ENCODE results near the gene YIF1A.
A peak's percentile ranks its signal among the peaks of the same experiment; 100 is the strongest.

Gene YIF1A

DNA sequence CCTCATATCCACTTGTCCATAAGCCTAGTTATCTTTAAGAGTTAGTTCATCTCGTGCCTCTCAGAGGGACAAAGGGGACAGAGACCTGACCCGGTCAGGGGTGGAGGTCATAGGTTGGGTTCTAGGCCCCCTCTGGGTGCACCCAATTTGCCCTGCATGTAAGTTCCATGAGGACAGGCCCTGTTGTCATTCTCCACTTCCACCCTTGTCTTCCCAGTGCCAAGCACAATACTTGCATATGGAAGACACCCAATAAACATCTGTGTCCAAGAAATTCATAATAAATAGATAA lies 1.3 kb upstream of the YIF1A start:
- no peak overlapping the region for H3K4me3 ChIP-seq (ENCODE audit: low read depth, low read length)
- no peaks in the 10 kb centered on the region for H3K9me3 ChIP-seq (ENCODE audit: control insufficient read depth, insufficient read depth, low read length)
- H3K36me3 ChIP-seq (ENCODE audit: control insufficient read depth, insufficient read depth, low read length), result peaks cover 3% of the 10 kb centered on the region
- H3K27me3 ChIP-seq (ENCODE audit: control insufficient read depth, insufficient read depth, low read length), result peaks cover 35% of the 10 kb centered on the region
- peaks cover 5% of the 10 kb centered on the region; the same call in 1 of the 2 replicates for H3K4me1 ChIP-seq (ENCODE audit: control insufficient read depth, insufficient read depth, low read length)
- no peak overlapping the region for H3K9ac ChIP-seq (ENCODE audit: low read depth, low read length)
- no peak overlapping the region for H3K27ac ChIP-seq (ENCODE audit: low read depth, low read length)

DNA sequence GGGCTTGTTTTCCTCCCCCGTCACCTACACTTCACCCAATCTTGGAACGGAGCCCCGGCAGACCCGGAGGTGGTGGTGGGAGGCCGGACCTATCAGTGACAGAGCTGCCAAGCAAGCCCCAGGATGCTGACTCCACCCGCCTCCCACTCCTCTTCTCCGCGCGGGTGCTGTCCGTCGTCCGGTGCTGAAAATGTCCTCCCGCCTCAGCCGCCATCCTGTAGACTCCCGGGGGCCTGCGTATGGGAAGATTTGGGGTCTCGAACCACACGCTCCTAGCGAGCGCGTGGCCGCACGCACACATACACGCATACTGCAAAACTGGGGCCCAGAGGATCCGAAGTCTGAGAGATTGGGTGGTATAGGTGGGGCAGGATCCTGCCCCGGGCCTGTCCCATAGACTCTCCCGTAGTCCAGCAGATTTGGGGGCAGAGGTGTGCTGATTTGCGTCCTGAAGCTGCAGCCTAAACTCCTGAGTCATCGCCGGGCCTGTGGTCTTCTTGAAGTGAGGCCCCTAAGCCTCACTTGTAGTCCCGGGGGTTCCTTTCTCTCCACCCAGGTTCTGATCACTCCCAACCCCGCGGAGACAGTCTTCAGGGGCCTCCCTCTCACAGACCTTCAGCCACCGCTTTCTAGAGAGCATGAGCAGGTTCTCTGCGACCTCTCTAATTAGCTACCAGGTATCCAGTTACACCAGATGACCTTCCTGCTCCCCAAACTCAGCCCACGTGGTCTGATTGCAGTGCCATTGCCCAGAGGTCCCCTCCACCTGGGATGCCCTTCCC lies 796 bp upstream of the YIF1A start:
- Histone ChIP-seq H3K27me3 (ENCODE audit: control insufficient read depth, insufficient read depth, low read length) (peaks cover 35% of the 10 kb centered on the region), H3K27ac (ENCODE audit: low read depth, low read length) (peak overlapping the region; percentile 88), H3K9ac (ENCODE audit: low read depth, low read length) (peak overlapping the region; percentile 74), H3K9me3 (ENCODE audit: control insufficient read depth, insufficient read depth, low read length) (no peaks in the 10 kb centered on the region), H3K36me3 (ENCODE audit: control insufficient read depth, insufficient read depth, low read length) (peaks cover 9% of the 10 kb centered on the region), H3K4me1 (ENCODE audit: control insufficient read depth, insufficient read depth, low read length) (peaks cover 5% of the 10 kb centered on the region; the same call in 1 of the 2 replicates), H3K4me3 (ENCODE audit: low read depth, low read length) (peak overlapping the region; percentile 83)

DNA sequence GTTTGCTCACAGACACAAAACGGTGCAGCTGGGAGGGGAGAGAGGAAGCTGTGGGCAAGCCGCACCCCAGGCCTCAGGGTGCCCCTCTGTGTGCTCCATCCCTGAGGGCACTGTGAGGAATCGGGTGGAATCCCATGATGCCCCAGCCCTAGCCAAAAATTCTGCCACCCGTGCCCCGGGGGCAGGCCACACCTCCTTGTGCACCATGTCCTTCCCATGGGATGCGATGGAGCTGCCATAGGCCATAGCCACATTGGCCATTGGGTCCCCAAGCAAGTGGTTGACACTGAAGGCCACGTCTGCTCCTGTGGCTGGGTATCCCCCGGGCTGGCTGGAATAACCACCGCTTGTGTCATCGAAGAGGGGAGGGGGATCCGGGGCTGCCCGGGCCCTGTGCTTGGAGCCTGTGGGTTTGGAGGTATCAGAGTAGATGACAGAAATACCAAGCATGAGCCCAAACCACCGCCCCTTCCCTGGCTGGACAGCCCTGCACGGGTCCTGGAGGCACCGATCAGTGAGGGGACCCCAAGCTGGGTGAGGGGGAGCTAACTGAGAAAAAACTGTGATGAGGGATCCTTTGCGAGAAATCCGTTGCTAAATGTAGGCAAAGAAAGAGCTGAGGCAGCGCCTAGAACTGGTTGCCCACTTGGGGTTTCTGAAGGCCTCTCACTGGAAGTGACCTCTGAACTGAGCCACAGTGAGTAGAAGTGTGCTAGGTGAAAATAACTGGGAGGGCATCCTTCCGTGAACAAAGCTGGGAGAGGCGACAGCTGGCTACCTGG lies 863 bp downstream of the YIF1A start:
- H3K27me3 ChIP-seq (ENCODE audit: control insufficient read depth, insufficient read depth, low read length), result peaks cover 30% of the 10 kb centered on the region
- H3K9me3 ChIP-seq (ENCODE audit: control insufficient read depth, insufficient read depth, low read length), result no peaks in the 10 kb centered on the region
- H3K4me1 ChIP-seq (ENCODE audit: control insufficient read depth, insufficient read depth, low read length), result peaks cover 5% of the 10 kb centered on the region; the same call in 1 of the 2 replicates
- H3K36me3 ChIP-seq (ENCODE audit: control insufficient read depth, insufficient read depth, low read length), result peaks cover 19% of the 10 kb centered on the region
- peak overlapping the region; percentile 83 for H3K4me3 ChIP-seq (ENCODE audit: low read depth, low read length)
- H3K27ac ChIP-seq (ENCODE audit: low read depth, low read length), result peak overlapping the region; percentile 84
- peak overlapping the region; percentile 68 for H3K9ac ChIP-seq (ENCODE audit: low read depth, low read length)

GRCh38 chr11:66287211-66287888 lies 1.6 kb downstream of the YIF1A start:
- Histone ChIP-seq H3K4me3 (ENCODE audit: low read depth, low read length) (no peak overlapping the region), H3K9ac (ENCODE audit: low read depth, low read length) (no peak overlapping the region)

DNA sequence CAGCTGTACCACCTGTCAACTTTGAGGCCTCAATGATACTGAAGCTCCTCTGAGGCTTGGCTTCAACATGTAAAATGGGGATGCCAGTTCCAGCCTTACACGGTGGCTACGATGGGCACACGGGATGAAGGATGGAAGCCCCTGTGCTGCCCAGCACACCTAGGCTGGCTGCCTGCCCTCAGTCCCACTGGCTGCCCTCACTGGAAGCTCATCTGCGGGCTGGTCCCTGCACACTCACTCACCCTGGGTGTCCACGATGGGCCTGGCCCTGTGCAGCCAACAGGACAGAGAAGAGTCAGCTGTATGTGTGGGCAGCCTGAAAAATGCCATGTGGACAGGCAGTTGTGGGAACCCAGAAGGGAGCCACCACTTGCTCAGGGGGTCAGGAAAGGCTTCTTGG lies 2.2 kb downstream of the YIF1A start:
- peaks cover 16% of the 10 kb centered on the region for H3K27me3 ChIP-seq (ENCODE audit: control insufficient read depth, insufficient read depth, low read length)
- peaks cover 14% of the 10 kb centered on the region for H3K4me1 ChIP-seq (ENCODE audit: control insufficient read depth, insufficient read depth, low read length)
- H3K9me3 ChIP-seq (ENCODE audit: control insufficient read depth, insufficient read depth, low read length), result no peaks in the 10 kb centered on the region
- H3K27ac ChIP-seq (ENCODE audit: low read depth, low read length), result no peak overlapping the region
- H3K36me3 ChIP-seq (ENCODE audit: control insufficient read depth, insufficient read depth, low read length), result peaks cover 19% of the 10 kb centered on the region
- no peak overlapping the region for H3K4me3 ChIP-seq (ENCODE audit: low read depth, low read length)
- H3K9ac ChIP-seq (ENCODE audit: low read depth, low read length), result no peak overlapping the region

More at GRCh38 chr11:66287211-66287888, 1.6 kb downstream of the YIF1A start:
- Histone ChIP-seq H3K4me1 (ENCODE audit: control insufficient read depth, insufficient read depth, low read length) (peaks cover 10% of the 10 kb centered on the region), H3K36me3 (ENCODE audit: control insufficient read depth, insufficient read depth, low read length) (peaks cover 19% of the 10 kb centered on the region), H3K27ac (ENCODE audit: low read depth, low read length) (no peak overlapping the region), H3K27me3 (ENCODE audit: control insufficient read depth, insufficient read depth, low read length) (peaks cover 23% of the 10 kb centered on the region), H3K9me3 (ENCODE audit: control insufficient read depth, insufficient read depth, low read length) (no peaks in the 10 kb centered on the region)

- H3K36me3 ChIP-seq (ENCODE audit: control insufficient read depth, insufficient read depth, low read length), result peaks cover 19% of the 10 kb centered on the region
- H3K4me3 ChIP-seq (ENCODE audit: low read depth, low read length), result no peak overlapping the region
- peaks cover 14% of the 10 kb centered on the region for H3K4me1 ChIP-seq (ENCODE audit: control insufficient read depth, insufficient read depth, low read length)
- H3K9ac ChIP-seq (ENCODE audit: low read depth, low read length), result no peak overlapping the region
- H3K27ac ChIP-seq (ENCODE audit: low read depth, low read length), result no peak overlapping the region
- H3K9me3 ChIP-seq (ENCODE audit: control insufficient read depth, insufficient read depth, low read length), result no peaks in the 10 kb centered on the region
- peaks cover 4% of the 10 kb centered on the region for H3K27me3 ChIP-seq (ENCODE audit: control insufficient read depth, insufficient read depth, low read length)
Measured at GRCh38 chr11:66285250-66285947, 3.5 kb downstream of the YIF1A start.

DNA sequence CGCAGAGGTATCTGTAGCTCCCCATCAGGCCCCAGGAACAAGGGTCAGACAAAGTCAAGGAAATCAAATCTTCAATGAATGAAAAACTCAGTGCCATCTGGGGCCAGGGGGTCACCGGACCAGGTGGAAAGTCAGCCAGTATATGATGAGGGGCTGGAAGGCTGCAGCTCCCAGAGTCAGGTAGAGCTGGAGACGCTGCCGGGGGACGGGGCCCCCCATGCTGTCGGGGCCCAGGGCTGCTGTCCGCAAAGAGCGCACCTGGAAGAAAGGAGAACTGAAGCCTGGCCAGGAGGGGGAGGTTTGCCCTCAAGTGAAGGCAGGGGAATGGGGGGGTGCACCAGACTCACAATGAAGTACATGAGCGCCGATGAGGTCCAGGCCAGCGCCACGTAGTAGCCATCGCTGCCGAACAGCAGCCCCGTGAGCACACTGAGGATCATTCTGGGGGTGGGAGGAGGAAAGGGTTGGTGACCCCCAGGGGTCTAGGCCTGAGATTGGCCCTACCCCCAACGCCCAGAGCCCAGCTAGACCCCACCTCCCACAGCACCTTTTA lies 4.3 kb downstream of the YIF1A start:
- Histone ChIP-seq H3K9me3 (ENCODE audit: control insufficient read depth, insufficient read depth, low read length) (no peaks in the 10 kb centered on the region), H3K27ac (ENCODE audit: low read depth, low read length) (no peak overlapping the region), H3K4me3 (ENCODE audit: low read depth, low read length) (no peak overlapping the region), H3K27me3 (ENCODE audit: control insufficient read depth, insufficient read depth, low read length) (no peaks in the 10 kb centered on the region), H3K9ac (ENCODE audit: low read depth, low read length) (no peak overlapping the region), H3K36me3 (ENCODE audit: control insufficient read depth, insufficient read depth, low read length) (peaks cover 19% of the 10 kb centered on the region), H3K4me1 (ENCODE audit: control insufficient read depth, insufficient read depth, low read length) (peaks cover 9% of the 10 kb centered on the region)

- Histone ChIP-seq H3K27ac (ENCODE audit: low read depth, low read length) (no peak overlapping the region), H3K27me3 (ENCODE audit: control insufficient read depth, insufficient read depth, low read length) (no peaks in the 10 kb centered on the region), H3K4me1 (ENCODE audit: control insufficient read depth, insufficient read depth, low read length) (peaks cover 9% of the 10 kb centered on the region), H3K9me3 (ENCODE audit: control insufficient read depth, insufficient read depth, low read length) (no peaks in the 10 kb centered on the region), H3K36me3 (ENCODE audit: control insufficient read depth, insufficient read depth, low read length) (peaks cover 19% of the 10 kb centered on the region), H3K4me3 (ENCODE audit: low read depth, low read length) (no peak overlapping the region), H3K9ac (ENCODE audit: low read depth, low read length) (no peak overlapping the region)
Measured at GRCh38 chr11:66283461-66284105, 5.4 kb downstream of the YIF1A start.

DNA sequence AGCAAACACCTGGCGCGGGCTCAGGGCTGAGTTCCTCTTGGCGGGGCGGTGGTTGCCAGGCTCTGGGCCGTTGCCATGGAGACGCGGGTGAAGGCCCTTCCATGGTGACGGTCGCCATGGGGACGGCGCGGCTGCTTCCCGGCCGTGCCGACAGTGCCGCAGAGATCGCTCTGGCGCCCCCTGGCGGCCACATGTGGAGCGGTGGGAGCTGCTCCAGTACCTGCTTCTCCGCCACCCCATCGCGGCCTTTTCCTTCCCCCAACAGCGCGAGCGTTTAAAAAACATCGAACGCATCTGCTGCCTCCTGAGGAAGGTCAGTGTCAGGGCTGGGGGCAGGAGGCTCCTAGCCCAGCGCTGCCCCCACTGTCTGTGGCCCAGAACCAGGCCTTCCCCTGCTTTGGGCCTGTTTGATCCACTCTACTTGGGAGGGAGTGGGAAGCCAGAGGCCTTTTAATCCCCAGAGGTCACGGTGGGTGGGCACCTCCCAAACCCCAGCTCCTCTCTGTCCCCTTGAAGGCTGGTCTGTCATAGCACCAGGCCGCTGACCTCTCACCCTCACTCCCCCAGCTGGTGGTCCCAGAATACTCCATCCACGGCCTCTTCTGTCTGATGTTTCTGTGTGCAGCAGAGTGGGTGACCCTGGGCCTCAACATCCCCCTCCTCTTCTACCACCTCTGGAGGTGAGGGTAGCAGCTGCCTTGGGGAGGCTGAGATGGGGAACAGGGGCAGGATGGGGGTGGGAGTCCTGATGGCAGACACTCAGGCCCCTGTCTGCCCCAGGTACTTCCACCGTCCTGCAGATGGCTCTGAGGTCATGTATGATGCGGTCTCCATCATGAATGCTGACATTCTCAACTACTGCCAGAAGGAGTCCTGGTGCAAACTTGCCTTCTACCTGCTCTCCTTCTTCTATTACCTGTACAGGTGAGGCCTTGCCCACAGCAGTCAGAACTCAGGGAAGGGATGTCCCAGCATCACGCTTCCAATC lies 6.2 kb downstream of the YIF1A start:
- H3K9ac ChIP-seq (ENCODE audit: low read depth, low read length), result no peak overlapping the region
- no peaks in the 10 kb centered on the region for H3K9me3 ChIP-seq (ENCODE audit: control insufficient read depth, insufficient read depth, low read length)
- H3K27me3 ChIP-seq (ENCODE audit: control insufficient read depth, insufficient read depth, low read length), result no peaks in the 10 kb centered on the region
- peaks cover 9% of the 10 kb centered on the region for H3K4me1 ChIP-seq (ENCODE audit: control insufficient read depth, insufficient read depth, low read length)
- H3K27ac ChIP-seq (ENCODE audit: low read depth, low read length), result peak overlapping the region; percentile 60
- H3K36me3 ChIP-seq (ENCODE audit: control insufficient read depth, insufficient read depth, low read length), result peaks cover 19% of the 10 kb centered on the region
- no peak overlapping the region for H3K4me3 ChIP-seq (ENCODE audit: low read depth, low read length)

Data from HUES48 (cell line).